Breast epithelium (tissue), 3 donors: ENCODE results near the gene BHMT.

ENCODE experiments used
- POLR2A ChIP-seq: fragments of 450-650 bp; IDR thresholded peaks from one replicate; pipeline ENCODE4 v1.6.1; 2016; ENCODE audit warnings: antibody characterized with exemption, mild to moderate bottlenecking, moderate library complexity
- POLR2AphosphoS5 ChIP-seq, 3 donors: sonication (generic); formaldehyde crosslinking; IDR thresholded peaks; one replicate each; pipeline ENCODE4 v1.6.1; 2017; ENCODE audit warnings: antibody characterized with exemption in 3 of 3
- TF ChIP-seq, protein P1 (sequence below), 3 donors: fragments of 450-650 bp; IDR thresholded peaks; one replicate each; pipeline ENCODE4 v1.5.1; 2016 to 2017; ENCODE audit warnings: antibody characterized with exemption in 3 of 3, mild to moderate bottlenecking in 3 of 3, moderate library complexity in 3 of 3

GRCh38 chr5:79135790-79136553, 24.4 kb downstream of the BHMT start:
- TF ChIP-seq, protein P1, sequence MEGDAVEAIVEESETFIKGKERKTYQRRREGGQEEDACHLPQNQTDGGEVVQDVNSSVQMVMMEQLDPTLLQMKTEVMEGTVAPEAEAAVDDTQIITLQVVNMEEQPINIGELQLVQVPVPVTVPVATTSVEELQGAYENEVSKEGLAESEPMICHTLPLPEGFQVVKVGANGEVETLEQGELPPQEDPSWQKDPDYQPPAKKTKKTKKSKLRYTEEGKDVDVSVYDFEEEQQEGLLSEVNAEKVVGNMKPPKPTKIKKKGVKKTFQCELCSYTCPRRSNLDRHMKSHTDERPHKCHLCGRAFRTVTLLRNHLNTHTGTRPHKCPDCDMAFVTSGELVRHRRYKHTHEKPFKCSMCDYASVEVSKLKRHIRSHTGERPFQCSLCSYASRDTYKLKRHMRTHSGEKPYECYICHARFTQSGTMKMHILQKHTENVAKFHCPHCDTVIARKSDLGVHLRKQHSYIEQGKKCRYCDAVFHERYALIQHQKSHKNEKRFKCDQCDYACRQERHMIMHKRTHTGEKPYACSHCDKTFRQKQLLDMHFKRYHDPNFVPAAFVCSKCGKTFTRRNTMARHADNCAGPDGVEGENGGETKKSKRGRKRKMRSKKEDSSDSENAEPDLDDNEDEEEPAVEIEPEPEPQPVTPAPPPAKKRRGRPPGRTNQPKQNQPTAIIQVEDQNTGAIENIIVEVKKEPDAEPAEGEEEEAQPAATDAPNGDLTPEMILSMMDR (IDR thresholded peaks at IDR 0.05), result no peak
- TF ChIP-seq POLR2A, result no peak
- no peak for TF ChIP-seq POLR2AphosphoS5 (IDR thresholded peaks at IDR 0.05)
